Measurements from ENCODE around the gene TRIM59.

TRIM59 gene

GRCh38 chr3:160449636-160450598 lies at the start of gene TRIM59:
TSS of gene TRIM59 (minus strand) at chr3:160449786. CDS start at chr3:160439183, 10,603 bp downstream.
- DNase-seq, result peak; percentile 96

- DNase-seq, result no peak
Measured at GRCh38 chr3:160498202-160498601, 48.6 kb upstream of the TRIM59 start.

- DNase-seq, result no peak
Measured at GRCh38 chr3:160490166-160490565, 40.6 kb upstream of the TRIM59 start.

GRCh38 chr3:160486459-160486869 lies 36.9 kb upstream of the TRIM59 start:
- DNase-seq, result no peak

GRCh38 chr3:160482796-160483195 lies 33.2 kb upstream of the TRIM59 start:
- no peak for DNase-seq

GRCh38 chr3:160481856-160482255 lies 32.3 kb upstream of the TRIM59 start:
- no peak for DNase-seq

- DNase-seq, result no peak
Measured at GRCh38 chr3:160480931-160481330, 31.3 kb upstream of the TRIM59 start.

GRCh38 chr3:160479376-160479775 lies 29.8 kb upstream of the TRIM59 start:
- DNase-seq, result no peak

- no peak for DNase-seq
Measured at GRCh38 chr3:160478338-160478737, 28.8 kb upstream of the TRIM59 start.

- DNase-seq, result no peak
Measured at GRCh38 chr3:160477750-160478149, 28.2 kb upstream of the TRIM59 start.

- DNase-seq, result no peak
Measured at GRCh38 chr3:160475884-160476283, 26.3 kb upstream of the TRIM59 start.

- DNase-seq, result no peak
Measured at GRCh38 chr3:160475153-160475552, 25.6 kb upstream of the TRIM59 start.

GRCh38 chr3:160474416-160474838 lies 24.8 kb upstream of the TRIM59 start:
- DNase-seq, result no peak

- DNase-seq, result no peak
Measured at GRCh38 chr3:160473978-160474377, 24.4 kb upstream of the TRIM59 start.

GRCh38 chr3:160473221-160473620 lies 23.6 kb upstream of the TRIM59 start:
- no peak for DNase-seq

- DNase-seq, result no peak
Measured at GRCh38 chr3:160472344-160472743, 22.8 kb upstream of the TRIM59 start.

GRCh38 chr3:160471892-160472291 lies 22.3 kb upstream of the TRIM59 start:
- no peak for DNase-seq

- DNase-seq, result no peak
Measured at GRCh38 chr3:160470181-160470580, 20.6 kb upstream of the TRIM59 start.

- DNase-seq, result no peak
Measured at GRCh38 chr3:160464971-160465370, 15.4 kb upstream of the TRIM59 start.

GRCh38 chr3:160464321-160464720 lies 14.7 kb upstream of the TRIM59 start:
- no peak for DNase-seq

GRCh38 chr3:160460033-160460432 lies 10.4 kb upstream of the TRIM59 start:
- DNase-seq, result no peak

GRCh38 chr3:160459450-160459970 lies 9.9 kb upstream of the TRIM59 start:
- DNase-seq, result no peak

GRCh38 chr3:160458151-160458550 lies 8.6 kb upstream of the TRIM59 start:
- no peak for DNase-seq

GRCh38 chr3:160455846-160456245 lies 6.3 kb upstream of the TRIM59 start:
- no peak for DNase-seq

Measured in activated effector memory CD4-positive, alpha-beta T cell treated with Interleukin-2 at 50 U/mL for 16 hours (primary cell).